HFFc6 (cell line): ENCODE data around the gene KXD1. TPM values are rescaled to one million over a fixed set of nuclear protein-coding genes. Genes with fewer than 3 reads are reported as not detected.

ENCODE experiments used
- DNase-seq: peaks from one replicate; pipeline ENCODE4 v3.0.0-alpha.2; 2018
- H3K27ac Mint-ChIP-seq: 2 replicates; pipeline ENCODE4 v1.8.0; 2020; ENCODE audit warnings: mild to moderate bottlenecking, mixed read lengths
- H3K27me3 Mint-ChIP-seq: 2 replicates; pipeline ENCODE4 v1.8.0; 2021; ENCODE audit warnings: mild to moderate bottlenecking, moderate library complexity, mixed read lengths; ENCODE audit not compliant: insufficient read depth
- H3K36me3 Mint-ChIP-seq: 2 replicates; pipeline ENCODE4 v1.8.0; 2021; ENCODE audit warnings: low read depth, mixed read lengths
- H3K4me1 Mint-ChIP-seq: 2 replicates; pipeline ENCODE4 v1.8.0; 2020; ENCODE audit warnings: low read depth, mixed read lengths
- H3K4me3 Mint-ChIP-seq: 2 replicates; pipeline ENCODE4 v1.8.0; 2020; ENCODE audit warnings: mild to moderate bottlenecking, moderate library complexity, mixed read lengths
- H3K9me3 Mint-ChIP-seq: 2 replicates; pipeline ENCODE4 v1.8.0; 2020; ENCODE audit warnings: mild to moderate bottlenecking, mixed read lengths
- CTCF ChIP-seq: fragments of 200-600 bp; sonication (generic); IDR thresholded peaks from 2 replicates; pipeline ENCODE4 v1.5.0; 2021; ENCODE audit warnings: antibody characterized with exemption, mild to moderate bottlenecking
- total RNA-seq, 6 experiments: library from RNA; stranded (reverse); fragmentation: NEBNext Ultra II Directional; extraction: Animal tissue kit (Norgen Biotek cat#: 25700); gene quantifications; 2 replicates in 1 of 6; 3 replicates in 5 of 6; pipeline ENCODE4 v1.2.3, GENCODE V29; 2021

Gene KXD1
- total RNA-seq, 6 experiments from 2014 or later: 109 to 123 (median 115) TPM

- Mint-ChIP-seq H3K4me3 (no peak overlapping the region), H3K36me3 (peaks cover 7% of the 10 kb centered on the region), H3K4me1 (no peaks in the 10 kb centered on the region), H3K27me3 (peaks cover 41% of the 10 kb centered on the region), H3K27ac (no peak overlapping the region), H3K9me3 (peaks cover 9% of the 10 kb centered on the region)
- no peak for TF ChIP-seq CTCF
- no peak for DNase-seq
Measured at GRCh38 chr19:18618236-18618635, 60.6 kb downstream of the KXD1 start.

Other genes starting within 250 kb of the KXD1 start
- 100 to 1,000 TPM; 175 to 217 (median 202) TPM for gene LSM4, start 234.8 kb upstream of the KXD1 start, total RNA-seq
- 10 to 100 TPM; 30.5 to 54.1 (median 32.4) TPM for gene PGPEP1, start 217.3 kb upstream of the KXD1 start, total RNA-seq
- gene GDF15, start 171.7 kb upstream of the KXD1 start, total RNA-seq: 10 to 100 TPM; 21.3 to 36.9 (median 24.9) TPM
- gene LRRC25, start 160.2 kb upstream of the KXD1 start, total RNA-seq: not detected
- 10 to 100 TPM; 76.4 to 84.3 (median 80.4) TPM for gene SSBP4, start 138.5 kb upstream of the KXD1 start, total RNA-seq
- 1 to 10 TPM; 2.3 to 3.7 (median 3.2) TPM for gene ISYNA1, start 119.7 kb upstream of the KXD1 start, total RNA-seq
- gene ELL, start 35.8 kb upstream of the KXD1 start, total RNA-seq: 10 to 100 TPM; 15.7 to 17.8 (median 16.4) TPM
- gene FKBP8, start 14.3 kb upstream of the KXD1 start, total RNA-seq: 100 to 1,000 TPM; 229 to 284 (median 241) TPM
- 1,000 to 10,000 TPM; 1,140 to 1,305 (median 1,270) TPM for gene UBA52, start 14.0 kb downstream of the KXD1 start, total RNA-seq
- 10 to 100 TPM; 50.2 to 73.8 (median 60.8) TPM for gene REX1BD, start 30.9 kb downstream of the KXD1 start, total RNA-seq
- gene CRLF1, start 48.9 kb downstream of the KXD1 start, total RNA-seq: 1 to 10 TPM; 1.6 to 4.1 (median 2.4) TPM
- gene TMEM59L, start 55.0 kb downstream of the KXD1 start, total RNA-seq: 1 to 10 TPM; 1.7 to 4.3 (median 3.2) TPM
- gene KLHL26, start 79.2 kb downstream of the KXD1 start, total RNA-seq: 1 to 10 TPM; 3.6 to 9.3 (median 7.4) TPM
- 10 to 100 TPM; 11.8 to 14.5 (median 13.4) TPM for gene CRTC1, start 125.8 kb downstream of the KXD1 start, total RNA-seq
- 1 to 10 TPM in 3 of 6 experiments, under 1 TPM in 3; 0.67 to 6.1 (median 0.98) TPM for gene COMP, start 233.4 kb downstream of the KXD1 start, total RNA-seq